K562 (cell line): ENCODE results near the gene RSPH3. TPM values are rescaled to one million over a fixed set of nuclear protein-coding genes. Genes with fewer than 3 reads are reported as not detected.
"Not testable (repeated sequence)": the region's sequence is repeated elsewhere in the genome, so short reads cannot be mapped to it uniquely, and the experiment has no call there.

Source experiments
- ATAC-seq: fragments of 200-7000 bp; cut with Tn5 transposase; 3 replicates; pipeline ENCODE4 v1.9.1; 2020; ENCODE audit warnings: moderate library complexity
- BruUV-seq: library from RNA; stranded (reverse); fragments of 400-500 nt; replicated peaks from 2 replicates; lab custom pipeline; 2021; lab: Mats Ljungman, UMichigan
- CTCF ChIA-PET: fragments of 300-600 bp; formaldehyde crosslinking; extraction: SDS; loops from one replicate; lab custom pipeline; 2021; ENCODE audit warnings: low intra/inter-chr PET ratio; lab: Yijun Ruan, JAX
- POLR2A ChIA-PET: fragments of 300-600, 350-650 bp; sonication (Branson Sonifier 250); formaldehyde crosslinking; extraction: SDS; loops from one replicate; lab custom pipeline; 2021; ENCODE audit warnings: antibody characterized with exemption, inconsistent platforms; lab: Yijun Ruan, JAX
- DNase-seq, 4 experiments: peaks; one replicate each; pipeline versions ENCODE4 v3.0.0 to v3.0.0-alpha.2; 2011 to 2018; ENCODE audit warnings: low spot score in 3 of 4, mixed read lengths in 3 of 4; ENCODE audit errors: extremely low read depth in 1 of 4
- FAIRE-seq: peaks from 2 replicates; lab custom pipeline; 2011; peaks lifted over from hg19 to GRCh38; lab: Jason Lieb, UNC
- H2AFZ ChIP-seq: 2 replicates; pipeline ENCODE4 v1.6.0; 2011; ENCODE audit warnings: low read depth, low read length, control low read depth, inconsistent platforms
- H3K27ac ChIP-seq: fragments of 200-600 bp; 3 replicates; pipeline ENCODE4 v1.8.0; 2011; ENCODE audit warnings: low read depth, mild to moderate bottlenecking, control low read depth, inconsistent platforms, low read length, moderate library complexity, mixed read lengths; ENCODE audit errors: extremely low read depth
- H3K27me3 ChIP-seq, 2 experiments: fragments of 300-600 bp in 1 of 2; 2 replicates in 1 of 2; 3 replicates in 1 of 2; pipeline versions ENCODE4 v1.6.0 to v1.8.0; 2011; ENCODE audit warnings: inconsistent platforms in 2 of 2, low read length in 2 of 2, mild to moderate bottlenecking in 1 of 2, mixed read lengths in 1 of 2, moderate library complexity in 1 of 2; ENCODE audit not compliant: control insufficient read depth in 2 of 2, insufficient read depth in 2 of 2
- H3K36me3 ChIP-seq: fragments of 300-600 bp; 3 replicates; pipeline ENCODE4 v1.8.0; 2011; ENCODE audit warnings: mild to moderate bottlenecking, low read length, inconsistent platforms; ENCODE audit not compliant: control insufficient read depth, insufficient read depth
- H3K4me1 ChIP-seq, 2 experiments: fragments of 200-600 bp in 1 of 2; replicated peaks in 1 of 2; 2 replicates in 1 of 2; 3 replicates in 1 of 2; pipeline versions ENCODE4 v1.5.1 to v1.8.0; 2011; ENCODE audit warnings: inconsistent platforms in 2 of 2, low read length in 2 of 2, mild to moderate bottlenecking in 1 of 2, mixed read lengths in 1 of 2, moderate library complexity in 1 of 2; ENCODE audit not compliant: control insufficient read depth in 2 of 2, insufficient read depth in 2 of 2
- H3K4me2 ChIP-seq: 2 replicates; pipeline ENCODE4 v1.6.1; 2011; ENCODE audit warnings: low read length, control low read depth, inconsistent platforms, mixed read lengths; ENCODE audit not compliant: insufficient read depth
- H3K4me3 ChIP-seq: fragments of 200-600 bp; sonication (generic), shearing (Covaris generic); 2 replicates; pipeline ENCODE4 v1.5.1; 2016; ENCODE audit warnings: control low read depth, inconsistent platforms
- H3K79me2 ChIP-seq: fragments of 200-600 bp; 3 replicates; pipeline ENCODE4 v1.8.0; 2011; ENCODE audit warnings: low read length, inconsistent platforms; ENCODE audit not compliant: control insufficient read depth, insufficient read depth
- H3K9ac ChIP-seq, 2 experiments: 2 replicates each; pipeline versions ENCODE4 v1.6.0 to v1.6.1; 2011; ENCODE audit warnings: low read depth in 2 of 2, low read length in 2 of 2, control low read depth in 1 of 2, inconsistent platforms in 1 of 2, mild to moderate bottlenecking in 1 of 2, mixed read lengths in 1 of 2; ENCODE audit not compliant: insufficient read depth in 1 of 2
- H3K9me1 ChIP-seq: one replicate; pipeline ENCODE4 v1.6.0; 2011; ENCODE audit warnings: inconsistent platforms, mild to moderate bottlenecking, low read length, moderate library complexity; ENCODE audit not compliant: control insufficient read depth, insufficient read depth
- H3K9me3 ChIP-seq: replicated peaks from 2 replicates; pipeline ENCODE4 v1.5.1; 2011; ENCODE audit warnings: low read depth, low read length, inconsistent platforms; ENCODE audit not compliant: control insufficient read depth, insufficient read depth
- H4K20me1 ChIP-seq: replicated peaks from 2 replicates; pipeline ENCODE4 v1.6.1; 2011; ENCODE audit warnings: low read length, inconsistent platforms, mixed read lengths; ENCODE audit not compliant: control insufficient read depth, insufficient read depth
- FOXA3 ChIP-seq, 2 experiments: fragments of 450-650 bp in 1 of 2; sonication (generic) in 1 of 2; formaldehyde crosslinking; IDR thresholded peaks in 1 of 2; conservative IDR thresholded peaks in 1 of 2; 2 replicates each; pipeline versions ENCODE4 v1.4.0 to v1.8.0; 2020 to 2022; ENCODE audit warnings: mild to moderate bottlenecking in 2 of 2, missing genetic modification reagents in 1 of 2
- IRF2 ChIP-seq: sonication (generic); formaldehyde crosslinking; IDR thresholded peaks from 2 replicates; pipeline ENCODE4 v1.8.1; 2022; ENCODE audit warnings: mild to moderate bottlenecking, missing genetic modification reagents
- MCM3 ChIP-seq: fragments of 450-650 bp; IDR thresholded peaks from 2 replicates; pipeline ENCODE4 v1.6.1; 2016
- MTF1 ChIP-seq: fragments of 250-450 bp; sonication (Bioruptor Pico); IDR thresholded peaks from 2 replicates; pipeline ENCODE4 v1.9.0; 2021; ENCODE audit warnings: moderate library complexity, mild to moderate bottlenecking, inconsistent platforms, borderline replicate concordance
- NONO ChIP-seq, 2 experiments: fragments of 200-400 bp in 1 of 2; fragments of 450-650 bp in 1 of 2; formaldehyde crosslinking in 1 of 2; IDR thresholded peaks; 2 replicates each; pipeline ENCODE4 v1.6.1; 2017; ENCODE audit warnings: low read depth in 2 of 2, mild to moderate bottlenecking in 2 of 2, moderate library complexity in 2 of 2, low read length in 1 of 2
- SAFB2 ChIP-seq: fragments of 200-400 bp; formaldehyde crosslinking; IDR thresholded peaks from 2 replicates; pipeline ENCODE4 v1.6.1; 2018; ENCODE audit warnings: borderline replicate concordance, low read length, low read depth, moderate library complexity; ENCODE audit not compliant: severe bottlenecking
- SIN3A ChIP-seq, 2 experiments: fragments of 150-350 bp in 1 of 2; IDR thresholded peaks; 2 replicates each; pipeline ENCODE4 v1.6.1; 2011 to 2016; ENCODE audit warnings: borderline replicate concordance in 2 of 2, low read depth in 2 of 2, low read length in 2 of 2, mild to moderate bottlenecking in 2 of 2, moderate library complexity in 2 of 2; ENCODE audit not compliant: control insufficient read depth in 1 of 2
- SNIP1 ChIP-seq: fragments of 450-650 bp; IDR thresholded peaks from 2 replicates; pipeline ENCODE4 v1.7.1; 2017; ENCODE audit warnings: low read depth, mild to moderate bottlenecking
- SNRNP70 ChIP-seq: fragments of 200-400 bp; formaldehyde crosslinking; optimal IDR thresholded peaks from 2 replicates; pipeline ENCODE3; 2017; ENCODE audit warnings: low read depth, low read length
- TAF9B ChIP-seq: fragments of 450-650 bp; IDR thresholded peaks from 2 replicates; pipeline ENCODE4 v1.6.1; 2018; ENCODE audit warnings: mild to moderate bottlenecking; ENCODE audit not compliant: partially characterized antibody
- ZNF217 ChIP-seq: sonication (generic); formaldehyde crosslinking; IDR thresholded peaks from 2 replicates; pipeline ENCODE4 v1.8.0; 2022; ENCODE audit warnings: mild to moderate bottlenecking, missing genetic modification reagents
- ZNF766 ChIP-seq: fragments of 200-800 bp; sonication (Bioruptor generic); conservative IDR thresholded peaks from 2 replicates; pipeline ENCODE4 v1.6.1; 2016; ENCODE audit warnings: missing genetic modification characterization, missing compliant biosample characterization
- WGBS: fragments of 100-300 bp; shearing (Covaris generic); methylation state at CpG from one replicate; pipeline ENCODE4 v1.1.6; 2016; ENCODE audit warnings: low coverage, mixed read lengths; ENCODE audit not compliant: insufficient coverage; ENCODE audit errors: missing lambda C conversion rate; 5-methylcytosine and 5-hydroxymethylcytosine counted together
- in situ Hi-C: fragments of 300-500 bp; cut with MboI; formaldehyde crosslinking; loops from 4 replicates; pipeline ENCODE4 v1.15.0; 2018; ENCODE audit warnings: inconsistent platforms, mixed read lengths
- intact Hi-C: fragments of 100-400 bp; cut with micrococcal nuclease; formaldehyde crosslinking; loops from 2 replicates; pipeline ENCODE4 v1.14.2; 2022
- polyA plus RNA-seq, 8 experiments: library from polyadenylated mRNA; depleted of rRNA in 4 of 8; stranded (reverse) in 5 of 8; unstranded in 3 of 8; fragments of >200 nt; fragmentation: Nextera tagmentation in 2 of 8; fragmentation: Illumina TruSeq in 1 of 8; extraction: Ambion mirVana in 2 of 8; extraction: Trizol in 1 of 8; gene quantifications; 2 replicates each; pipeline versions ENCODE4 v1.2.1 to v1.2.3, GENCODE V29; 2011 to 2014; ENCODE audit warnings: inconsistent platforms in 1 of 8, missing spikeins in 1 of 8
- total RNA-seq, 7 experiments: library from RNA; depleted of rRNA in 6 of 7; stranded (reverse); fragments of >200 nt in 6 of 7; fragmentation: Illumina TruSeq in 2 of 7; extraction: Trizol in 2 of 7; gene quantifications; 2 replicates each; pipeline versions ENCODE4 v1.2.1 to v1.2.3, GENCODE V29; 2011 to 2021; ENCODE audit warnings: low replicate concordance in 1 of 7
- TF ChIP-seq, protein P1 (sequence below): fragments of 250-450 bp; sonication (Bioruptor Pico); IDR thresholded peaks from 2 replicates; pipeline ENCODE4 v1.5.1; 2021; ENCODE audit warnings: mild to moderate bottlenecking

The RSPH3 gene
- total and polyA plus RNA-seq, 9 of the 15 experiments (the other 6 are each of a cell fraction or from before 2014, with no cell fraction given), result 0.52 to 2.9 (median 1.5) TPM

DNA sequence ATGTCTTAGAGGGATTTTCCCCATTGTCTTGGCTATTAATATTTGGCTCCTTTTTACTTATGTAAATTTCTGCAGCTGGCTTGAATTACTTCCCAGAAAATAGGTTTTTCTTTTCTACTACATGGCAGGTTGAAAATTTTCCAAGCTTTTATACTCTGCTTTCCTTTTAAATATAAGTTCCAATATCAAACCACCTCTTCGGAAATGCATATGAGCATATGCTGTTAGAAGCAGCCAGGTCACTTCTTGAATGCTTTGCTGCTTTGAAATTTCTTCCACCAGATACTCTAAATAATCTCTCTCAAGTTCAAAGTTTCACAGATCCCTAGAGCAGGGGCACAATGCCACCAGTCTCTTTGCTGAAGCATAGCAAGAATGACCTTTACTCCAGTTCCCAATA is 25.2 kb upstream of the RSPH3 start:
- BruUV-seq, H3K9me1 ChIP-seq, H3K36me3 ChIP-seq, H3K27me3 ChIP-seq, in situ Hi-C loops, H3K9me3 ChIP-seq, H3K4me2 ChIP-seq, ATAC-seq, H3K79me2 ChIP-seq, FAIRE-seq, CTCF ChIA-PET, H3K4me1 ChIP-seq, POLR2A ChIA-PET, H3K27ac ChIP-seq, intact Hi-C loops, DNase-seq, H3K9ac ChIP-seq, H3K4me3 ChIP-seq, H2AFZ ChIP-seq, H4K20me1 ChIP-seq: not testable (repeated sequence)
- TF ChIP-seq, protein P1, sequence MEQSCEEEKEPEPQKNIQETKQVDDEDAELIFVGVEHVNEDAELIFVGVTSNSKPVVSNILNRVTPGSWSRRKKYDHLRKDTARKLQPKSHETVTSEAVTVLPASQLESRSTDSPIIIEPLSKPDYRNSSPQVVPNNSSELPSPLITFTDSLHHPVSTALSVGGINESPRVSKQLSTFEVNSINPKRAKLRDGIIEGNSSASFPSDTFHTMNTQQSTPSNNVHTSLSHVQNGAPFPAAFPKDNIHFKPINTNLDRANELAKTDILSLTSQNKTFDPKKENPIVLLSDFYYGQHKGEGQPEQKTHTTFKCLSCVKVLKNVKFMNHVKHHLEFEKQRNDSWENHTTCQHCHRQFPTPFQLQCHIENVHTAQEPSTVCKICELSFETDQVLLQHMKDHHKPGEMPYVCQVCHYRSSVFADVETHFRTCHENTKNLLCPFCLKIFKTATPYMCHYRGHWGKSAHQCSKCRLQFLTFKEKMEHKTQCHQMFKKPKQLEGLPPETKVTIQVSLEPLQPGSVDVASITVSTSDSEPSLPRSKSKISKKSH (CRISPR knock-in tag), result peak; percentile 73; the same call in 1 of the 2 replicates
- WGBS, result 0% methylated on average over 1 of the region's 1 CpG

DNA sequence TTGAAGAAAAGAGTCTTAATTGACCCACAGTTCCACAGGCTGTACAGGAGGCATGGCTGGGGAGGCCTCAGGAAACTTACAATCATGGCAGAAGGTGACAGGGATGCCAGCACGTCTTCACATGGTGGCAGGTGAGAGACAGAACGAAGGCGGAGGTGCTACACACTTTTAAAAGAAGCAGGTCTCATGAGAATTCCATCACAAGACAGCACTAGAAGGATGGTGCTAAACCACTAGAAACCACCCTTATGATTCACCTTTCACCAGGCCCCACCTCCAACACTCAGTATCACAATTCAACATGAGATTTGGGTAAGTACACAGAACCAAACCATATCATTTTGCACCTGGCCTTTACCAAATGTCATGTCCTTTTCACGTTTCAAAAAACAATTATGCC is 23.9 kb upstream of the RSPH3 start:
- in situ Hi-C loops (no loop called here), intact Hi-C loops (no loop called here)
- ChIA-PET POLR2A (interaction anchor here (0.6 kb wide), 1 partner anchor 607 kb away, joined by 3 read pairs; no protein-coding TSS in a partner anchor), CTCF (no interaction called here)
- Histone ChIP-seq H3K9me1 (no peaks in the 10 kb centered on the region), H3K27me3 (peaks cover 0 to 10% of the 10 kb centered on the region in 2 experiments; a peak in 2 of 5 replicates), H3K4me2 (no peak overlapping the region), H4K20me1 (no peaks in the 10 kb centered on the region), H3K36me3 (no peaks in the 10 kb centered on the region), H3K9ac (no peak overlapping the region), H2AFZ (no peak overlapping the region), H3K9me3 (no peaks in the 10 kb centered on the region), H3K79me2 (no peaks in the 10 kb centered on the region), H3K27ac (no peak overlapping the region), H3K4me3 (no peak overlapping the region), H3K4me1 (no peaks in the 10 kb centered on the region)
- FAIRE-seq, result no peak
- ATAC-seq, result no peak
- 2% methylated on average over 4 of the region's 4 CpGs for WGBS
- no peak for DNase-seq
- BruUV-seq, result no TSS peak
- TF ChIP-seq SNRNP70 (no peak), IRF2 (CRISPR knock-in tag) (no peak), FOXA3 (CRISPR knock-in tag; conservative IDR thresholded peaks at IDR 0.05 in 1 of 2, IDR thresholded peaks at IDR 0.05 in 1 of 2) (no peak), MCM3 (no peak), NONO (IDR thresholded peaks at IDR 0.05; ENCODE audit: low read depth in 2 of 2, low read length in 1 of 2) (no peak), TAF9B (no peak), MTF1 (CRISPR knock-in tag) (no peak), SAFB2 (no peak), ZNF217 (CRISPR knock-in tag) (no peak), SNIP1 (no peak), ZNF766 (CRISPR knock-in tag) (no peak), SIN3A (IDR thresholded peaks at IDR 0.05; ENCODE audit: borderline replicate concordance in 2 of 2, control insufficient read depth in 1 of 2, low read depth in 2 of 2, low read length in 2 of 2) (no peak)
